Esophagus muscularis mucosa (tissue), 4 donors: ENCODE measurements around the gene TNFSF12. TPM values are rescaled to one million over a fixed set of nuclear protein-coding genes. Genes with fewer than 3 reads are reported as not detected.
"Not testable (repeated sequence)": the region's sequence is repeated elsewhere in the genome, so short reads cannot be mapped to it uniquely, and the experiment has no call there.

ENCODE experiments used
- DNase-seq: peaks from one replicate; pipeline ENCODE4 v3.0.0-alpha.2; 2017; ENCODE audit errors: extremely low spot score
- H3K27ac ChIP-seq, 4 donors: fragments of 200-600 bp; sonication (generic); replicated peaks in 1 of 4; 1 replicate in 3 of 4; 2 replicates in 1 of 4; pipeline ENCODE4 v1.5.1; 2016 to 2019; ENCODE audit warnings: mild to moderate bottlenecking in 1 of 4
- H3K27me3 ChIP-seq, 4 donors: fragments of 200-600 bp; sonication (generic); one replicate each; pipeline versions ENCODE4 v1.5.1 to v1.6.0; 2016 to 2019
- H3K36me3 ChIP-seq, 4 donors: fragments of 200-600 bp; sonication (generic); one replicate each; pipeline ENCODE4 v1.5.1; 2016 to 2019
- H3K4me1 ChIP-seq, 4 donors: fragments of 200-600 bp; sonication (generic); one replicate each; pipeline ENCODE4 v1.5.1; 2016 to 2019
- H3K4me3 ChIP-seq, 4 donors: fragments of 200-600 bp; sonication (generic); 1 replicate in 2 of 4; 2 replicates in 2 of 4; pipeline ENCODE4 v1.5.1; 2016 to 2019; ENCODE audit warnings: mild to moderate bottlenecking in 4 of 4, moderate library complexity in 1 of 4
- H3K9me3 ChIP-seq, 4 donors: fragments of 200-600 bp; sonication (generic); 1 replicate in 3 of 4; 2 replicates in 1 of 4; pipeline ENCODE4 v1.5.1; 2016 to 2019
- EP300 ChIP-seq: sonication (generic); formaldehyde crosslinking; IDR thresholded peaks from one replicate; pipeline ENCODE4 v1.6.1; 2017; ENCODE audit warnings: antibody characterized with exemption
- POLR2A ChIP-seq: fragments of 450-650 bp; IDR thresholded peaks from one replicate; pipeline ENCODE4 v1.6.1; 2017; ENCODE audit warnings: antibody characterized with exemption, moderate library complexity, mild to moderate bottlenecking, low read depth
- POLR2AphosphoS5 ChIP-seq, 2 donors: sonication (generic); formaldehyde crosslinking; IDR thresholded peaks; one replicate each; pipeline ENCODE4 v1.6.1; 2017; ENCODE audit warnings: antibody characterized with exemption in 2 of 2
- WGBS: methylation state at CpG from one replicate; pipeline ENCODE4 v1.1.5; 2018; 5-methylcytosine and 5-hydroxymethylcytosine counted together
- intact Hi-C: fragments of 100-400 bp; cut with DNase I; formaldehyde crosslinking; loops from one replicate; pipeline ENCODE4 v1.15.1; 2023
- small RNA-seq, 3 donors: library from RNA; depleted of rRNA; stranded (forward); fragments of <200 nt; gene quantifications; one replicate each; pipeline ENCODE3, GENCODE V24; 2016
- total RNA-seq, 4 donors: library from RNA; depleted of rRNA; stranded (reverse); fragments of >200 nt; gene quantifications; one replicate each; pipeline versions ENCODE4 v1.1.0 to v1.2.1, GENCODE V29; 2016
- TF ChIP-seq, protein P1 (sequence below), 3 experiments: fragments of 200-600 bp in 2 of 3; fragments of 450-650 bp in 1 of 3; sonication (generic) in 2 of 3; IDR thresholded peaks; one replicate each; pipeline ENCODE4 v1.5.1; 2017 to 2019; ENCODE audit warnings: antibody characterized with exemption in 3 of 3, mild to moderate bottlenecking in 2 of 3, moderate library complexity in 1 of 3

The TNFSF12 gene
- total RNA-seq, 4 donors from 2014 or later, result 102 to 136 (median 122) TPM

DNA sequence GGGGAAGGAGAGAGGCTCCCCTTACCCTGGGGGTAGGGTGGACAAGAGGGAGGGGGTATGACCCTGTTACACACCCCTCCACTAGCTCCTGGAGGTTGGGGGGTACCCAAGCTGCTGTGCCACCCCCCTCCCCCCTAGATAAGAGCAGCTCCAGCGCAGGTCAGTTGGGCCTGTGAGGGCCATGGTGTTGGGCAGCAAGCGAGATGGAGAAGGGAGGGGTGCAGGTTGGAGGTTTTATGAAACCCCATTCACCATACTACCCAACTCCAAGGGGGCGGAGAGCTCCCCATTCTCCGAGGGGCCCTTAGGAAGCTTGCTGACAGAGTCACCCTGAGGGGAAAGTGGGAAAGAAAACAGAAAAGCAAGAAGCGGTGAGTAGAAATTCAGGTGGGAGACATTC is 42.7 kb downstream of the TNFSF12 start:
- no peaks in the 10 kb centered on the region for H3K27me3 ChIP-seq
- no peak overlapping the region for H3K27ac ChIP-seq
- peaks cover 23 to 40% (median 37%) of the 10 kb centered on the region in 4 donors for H3K4me1 ChIP-seq
- no peak for DNase-seq
- H3K4me3 ChIP-seq, result no peak overlapping the region
- H3K9me3 ChIP-seq, result no peaks in the 10 kb centered on the region
- H3K36me3 ChIP-seq, result peaks cover 55 to 74% (median 70%) of the 10 kb centered on the region in 4 donors
- intact Hi-C loops, result no loop called here
- no peak for TF ChIP-seq EP300
- no peak for TF ChIP-seq POLR2AphosphoS5 (IDR thresholded peaks at IDR 0.05)
- TF ChIP-seq, protein P1, sequence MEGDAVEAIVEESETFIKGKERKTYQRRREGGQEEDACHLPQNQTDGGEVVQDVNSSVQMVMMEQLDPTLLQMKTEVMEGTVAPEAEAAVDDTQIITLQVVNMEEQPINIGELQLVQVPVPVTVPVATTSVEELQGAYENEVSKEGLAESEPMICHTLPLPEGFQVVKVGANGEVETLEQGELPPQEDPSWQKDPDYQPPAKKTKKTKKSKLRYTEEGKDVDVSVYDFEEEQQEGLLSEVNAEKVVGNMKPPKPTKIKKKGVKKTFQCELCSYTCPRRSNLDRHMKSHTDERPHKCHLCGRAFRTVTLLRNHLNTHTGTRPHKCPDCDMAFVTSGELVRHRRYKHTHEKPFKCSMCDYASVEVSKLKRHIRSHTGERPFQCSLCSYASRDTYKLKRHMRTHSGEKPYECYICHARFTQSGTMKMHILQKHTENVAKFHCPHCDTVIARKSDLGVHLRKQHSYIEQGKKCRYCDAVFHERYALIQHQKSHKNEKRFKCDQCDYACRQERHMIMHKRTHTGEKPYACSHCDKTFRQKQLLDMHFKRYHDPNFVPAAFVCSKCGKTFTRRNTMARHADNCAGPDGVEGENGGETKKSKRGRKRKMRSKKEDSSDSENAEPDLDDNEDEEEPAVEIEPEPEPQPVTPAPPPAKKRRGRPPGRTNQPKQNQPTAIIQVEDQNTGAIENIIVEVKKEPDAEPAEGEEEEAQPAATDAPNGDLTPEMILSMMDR (IDR thresholded peaks at IDR 0.05), result no peak
- no peak for TF ChIP-seq POLR2A
- WGBS, result 89% methylated on average over 5 of the region's 5 CpGs

DNA sequence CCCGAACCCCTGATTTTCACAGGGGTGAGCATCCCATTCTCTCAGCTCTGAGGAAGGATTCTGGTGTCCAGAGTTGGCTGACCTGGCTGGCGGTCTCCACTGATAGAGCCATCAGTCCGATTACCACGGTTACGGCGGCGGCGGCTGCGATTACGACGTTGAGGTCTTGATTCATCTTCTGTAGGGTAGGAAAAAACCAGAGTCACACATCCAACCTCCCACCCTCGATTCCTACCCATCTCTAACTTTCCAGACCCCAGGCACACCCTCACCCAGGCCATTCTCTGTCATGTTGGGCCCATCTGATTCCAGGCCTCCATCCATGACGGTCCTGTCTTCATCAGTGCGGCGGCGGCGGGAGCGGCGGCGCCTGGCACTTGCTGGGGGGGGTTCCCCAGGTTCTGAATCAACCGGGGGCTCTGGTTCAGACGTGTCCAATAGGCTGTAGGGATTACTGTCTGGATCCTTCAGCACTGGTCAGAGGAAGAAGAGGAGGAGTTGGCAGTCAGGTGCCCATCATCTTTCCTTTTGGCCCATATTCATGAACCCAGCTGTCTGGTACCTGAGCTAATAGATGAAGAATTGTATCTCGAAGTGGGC is 43.7 kb downstream of the TNFSF12 start:
- Histone ChIP-seq H3K4me3 (no peak overlapping the region), H3K4me1 (peaks cover 23 to 30% (median 27%) of the 10 kb centered on the region in 4 donors), H3K27me3 (no peaks in the 10 kb centered on the region), H3K9me3 (no peaks in the 10 kb centered on the region), H3K27ac (no peak overlapping the region), H3K36me3 (peaks cover 60 to 74% (median 72%) of the 10 kb centered on the region in 4 donors)
- intact Hi-C loops, result no loop called here
- TF ChIP-seq EP300 (no peak), POLR2AphosphoS5 (IDR thresholded peaks at IDR 0.05) (no peak), POLR2A (no peak)
- WGBS, result 95% methylated on average over 19 of the region's 23 CpGs
- no peak for DNase-seq

DNA sequence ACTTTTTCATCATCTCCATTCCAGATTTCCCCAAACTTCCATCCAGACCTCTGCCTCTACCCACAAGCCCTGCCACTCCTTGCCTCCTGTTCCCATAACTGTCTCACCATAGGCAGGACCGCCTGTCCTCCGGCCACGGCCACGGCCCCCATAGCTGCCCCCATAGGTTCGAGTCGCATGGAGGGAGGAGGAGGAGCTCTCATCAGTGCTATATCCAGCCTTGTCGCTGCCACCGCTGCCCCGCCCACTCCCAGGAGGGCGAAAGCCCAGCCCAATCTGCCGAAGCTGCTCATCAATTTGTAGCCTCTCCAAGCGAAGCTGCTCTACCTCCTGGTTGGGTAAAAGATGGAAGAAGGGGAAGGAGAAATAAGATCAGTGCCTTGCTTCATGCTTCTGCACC is 44.4 kb downstream of the TNFSF12 start:
- WGBS, result 74% methylated on average over 11 of the region's 12 CpGs

DNA sequence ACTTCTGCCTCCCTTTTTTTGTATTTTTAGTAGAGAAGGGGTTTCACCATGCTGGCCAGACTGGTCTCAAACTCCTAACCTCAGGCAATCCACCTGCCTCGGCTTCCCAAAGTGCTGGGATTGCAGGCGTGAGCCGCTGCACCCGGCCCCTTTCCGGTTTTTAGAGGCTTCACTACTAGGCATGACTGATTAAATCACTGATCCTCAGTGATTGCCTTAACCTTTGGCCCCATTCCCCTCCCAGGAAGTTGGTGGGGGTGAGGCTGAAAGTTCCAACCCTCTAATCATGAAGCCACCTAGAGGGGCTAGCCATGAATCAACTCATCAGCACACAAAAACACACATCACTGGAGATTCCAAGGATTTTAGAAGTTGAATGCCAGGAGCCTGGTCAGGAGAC is 48.7 kb downstream of the TNFSF12 start:
- peaks cover 91 to 98% (median 98%) of the 10 kb centered on the region in 4 donors for H3K36me3 ChIP-seq

More for the DNA sequence above, 44.4 kb downstream of the TNFSF12 start:
- Histone ChIP-seq H3K27me3 (no peaks in the 10 kb centered on the region), H3K4me3 (no peak overlapping the region), H3K27ac (no peak overlapping the region), H3K4me1 (peaks cover 15 to 23% (median 20%) of the 10 kb centered on the region in 4 donors), H3K9me3 (no peaks in the 10 kb centered on the region), H3K36me3 (peaks cover 65 to 76% (median 72%) of the 10 kb centered on the region in 4 donors)
- DNase-seq, result no peak
- intact Hi-C loops, result no loop called here
- TF ChIP-seq, protein P1 (IDR thresholded peaks at IDR 0.05), result no peak
- TF ChIP-seq POLR2AphosphoS5 (IDR thresholded peaks at IDR 0.05) (no peak), EP300 (no peak), POLR2A (no peak)

DNA sequence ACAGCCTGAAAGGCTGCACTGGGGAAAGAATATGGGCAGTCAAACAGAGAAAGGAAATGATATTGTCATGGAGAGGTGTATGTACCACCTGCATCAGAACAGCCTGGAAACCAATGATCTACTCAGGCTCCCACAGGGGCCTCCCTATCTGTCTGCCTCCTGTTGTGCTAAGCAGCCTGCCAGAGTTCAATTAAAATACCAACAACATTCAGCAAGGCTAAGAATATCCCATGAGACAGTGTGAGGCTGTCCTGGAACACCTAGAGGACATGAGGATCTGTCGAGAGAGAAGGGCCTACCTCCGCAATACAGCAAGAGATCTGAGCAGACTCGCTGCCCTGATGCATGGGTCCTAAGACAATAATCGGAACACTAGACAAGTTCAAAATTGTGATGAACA is 57.4 kb downstream of the TNFSF12 start:
- Histone ChIP-seq H3K4me3 (no peak overlapping the region), H3K27ac (no peak overlapping the region), H3K4me1 (peaks cover 12 to 23% (median 22%) of the 10 kb centered on the region in 4 donors), H3K27me3 (no peaks in the 10 kb centered on the region), H3K9me3 (no peaks in the 10 kb centered on the region), H3K36me3 (peaks cover 42 to 66% (median 49%) of the 10 kb centered on the region in 4 donors)
- TF ChIP-seq POLR2AphosphoS5 (IDR thresholded peaks at IDR 0.05) (no peak), POLR2A (no peak)
- WGBS, result 94% methylated on average over 4 of the region's 4 CpGs
- no peak for DNase-seq
- intact Hi-C loops, result no loop called here

More for the DNA sequence above, 48.7 kb downstream of the TNFSF12 start:
- H3K27me3 ChIP-seq, intact Hi-C loops, H3K4me1 ChIP-seq, H3K27ac ChIP-seq, DNase-seq, H3K9me3 ChIP-seq, H3K4me3 ChIP-seq: not testable (repeated sequence)
- 87% methylated on average over 5 of the region's 5 CpGs for WGBS

Small RNAs within 50 kb of the gene (small RNA-seq; reads per million reads assigned to genes)
- gene CD68, result 0 reads per million in 3 donors
- 0 reads per million in 3 donors for gene RF00019
- 0 reads per million in 3 donors for gene SNORA48
- 0 reads per million in 3 donors for gene SNORD10

Other genes with a start within 250 kb of the TNFSF12 start
- gene EIF5A, start 241.4 kb upstream of the TNFSF12 start, total RNA-seq, result 100 to 1,000 TPM; 145 to 214 (median 204) TPM
- 100 to 1,000 TPM in 1 of 4 donors, 10 to 100 TPM in 3; 89.6 to 112 (median 90.2) TPM for gene GPS2, start 233.7 kb upstream of the TNFSF12 start, total RNA-seq
- gene NEURL4, start 219.7 kb upstream of the TNFSF12 start, total RNA-seq, result 10 to 100 TPM; 13.9 to 27.0 (median 20.6) TPM
- 10 to 100 TPM in 1 of 4 donors, 1 to 10 TPM in 3; 2.1 to 11.4 (median 4.6) TPM for gene ACAP1, start 212.5 kb upstream of the TNFSF12 start, total RNA-seq
- 10 to 100 TPM in 2 of 4 donors, 1 to 10 TPM in 2; 9.1 to 18.2 (median 13.3) TPM for gene KCTD11, start 196.9 kb upstream of the TNFSF12 start, total RNA-seq
- under 1 TPM in 1 of 4 donors, not detected in 3; 0.42 TPM for gene TMEM95, start 193.9 kb upstream of the TNFSF12 start, total RNA-seq
- 1 to 10 TPM; 2.9 to 7.5 (median 5.6) TPM for gene TNK1, start 168.0 kb upstream of the TNFSF12 start, total RNA-seq
- gene PLSCR3, start 154.5 kb upstream of the TNFSF12 start, total RNA-seq, result 10 to 100 TPM; 17.7 to 39.9 (median 24.3) TPM
- gene TMEM256, start 145.0 kb upstream of the TNFSF12 start, total RNA-seq, result 100 to 1,000 TPM in 1 of 4 donors, 10 to 100 TPM in 3; 59.6 to 121 (median 74.7) TPM
- 10 to 100 TPM; 12.0 to 30.2 (median 19.0) TPM for gene NLGN2, start 141.2 kb upstream of the TNFSF12 start, total RNA-seq
- not detected for gene SPEM1, start 128.7 kb upstream of the TNFSF12 start, total RNA-seq
- gene SPEM2, start 123.4 kb upstream of the TNFSF12 start, total RNA-seq, result not detected
- not detected for gene SPEM3, start 120.2 kb upstream of the TNFSF12 start, total RNA-seq
- 1 to 10 TPM; 1.2 to 6.1 (median 3.5) TPM for gene TMEM102, start 113.6 kb upstream of the TNFSF12 start, total RNA-seq
- 1 to 10 TPM in 2 of 4 donors, under 1 TPM in 1, not detected in 1; 0.50 to 1.9 (median 1.3) TPM for gene FGF11, start 109.5 kb upstream of the TNFSF12 start, total RNA-seq
- gene CHRNB1, start 104.0 kb upstream of the TNFSF12 start, total RNA-seq, result 10 to 100 TPM in 1 of 4 donors, 1 to 10 TPM in 3; 5.0 to 12.8 (median 8.1) TPM
- gene ZBTB4, start 69.4 kb upstream of the TNFSF12 start, total RNA-seq, result 100 to 1,000 TPM in 2 of 4 donors, 10 to 100 TPM in 2; 57.5 to 113 (median 87.7) TPM
- gene SLC35G6, start 67.6 kb upstream of the TNFSF12 start, total RNA-seq, result not detected
- gene POLR2A, start 64.7 kb upstream of the TNFSF12 start, total RNA-seq, result 10 to 100 TPM; 29.5 to 66.4 (median 46.9) TPM
- 10 to 100 TPM; 13.4 to 25.8 (median 22.4) TPM for gene TNFSF13, start 9.7 kb downstream of the TNFSF12 start, total RNA-seq
- gene SENP3, start 12.9 kb downstream of the TNFSF12 start, total RNA-seq, result 10 to 100 TPM; 54.0 to 79.1 (median 72.4) TPM
- 10 to 100 TPM; 34.5 to 70.7 (median 44.7) TPM for gene CD68, start 30.6 kb downstream of the TNFSF12 start, total RNA-seq
- gene MPDU1, start 34.8 kb downstream of the TNFSF12 start, total RNA-seq, result 10 to 100 TPM; 26.0 to 50.4 (median 31.5) TPM
- gene SOX15, start 41.0 kb downstream of the TNFSF12 start, total RNA-seq, result 10 to 100 TPM in 2 of 4 donors, 1 to 10 TPM in 2; 2.9 to 14.6 (median 10.9) TPM
- 10 to 100 TPM; 38.2 to 65.8 (median 50.2) TPM for gene FXR2, start 65.8 kb downstream of the TNFSF12 start, total RNA-seq
- 10 to 100 TPM; 54.0 to 71.4 (median 64.2) TPM for gene SAT2, start 78.8 kb downstream of the TNFSF12 start, total RNA-seq
- gene SHBG, start 81.1 kb downstream of the TNFSF12 start, total RNA-seq, result under 1 TPM in 1 of 4 donors, not detected in 3; 0.83 TPM
- 1 to 10 TPM; 1.6 to 2.9 (median 2.2) TPM for gene ATP1B2, start 101.9 kb downstream of the TNFSF12 start, total RNA-seq
- 10 to 100 TPM; 14.9 to 18.3 (median 16.1) TPM for gene TP53, start 138.4 kb downstream of the TNFSF12 start, total RNA-seq
- gene WRAP53, start 139.4 kb downstream of the TNFSF12 start, total RNA-seq, result 1 to 10 TPM; 3.3 to 6.4 (median 3.8) TPM
- gene EFNB3, start 156.1 kb downstream of the TNFSF12 start, total RNA-seq, result under 1 TPM; 0.17 to 0.42 (median 0.33) TPM
- gene DNAH2, start 168.7 kb downstream of the TNFSF12 start, total RNA-seq, result under 1 TPM; under 0.01 to 0.17 (median 0.06) TPM